K562 (cell line): Measurements from ENCODE around the gene PPA2. TPM values are rescaled to one million over a fixed set of nuclear protein-coding genes. Genes with fewer than 3 reads are reported as not detected.

Experiments used
- ATAC-seq: fragments of 200-7000 bp; cut with Tn5 transposase; 3 replicates; pipeline ENCODE4 v1.9.1; 2020; ENCODE audit warnings: moderate library complexity
- BruUV-seq: library from RNA; stranded (reverse); fragments of 400-500 nt; replicated peaks from 2 replicates; lab custom pipeline; 2021; lab: Mats Ljungman, UMichigan
- CTCF ChIA-PET: fragments of 300-600 bp; formaldehyde crosslinking; extraction: SDS; loops from one replicate; lab custom pipeline; 2021; ENCODE audit warnings: low intra/inter-chr PET ratio; lab: Yijun Ruan, JAX
- POLR2A ChIA-PET: fragments of 300-600, 350-650 bp; sonication (Branson Sonifier 250); formaldehyde crosslinking; extraction: SDS; loops from one replicate; lab custom pipeline; 2021; ENCODE audit warnings: antibody characterized with exemption, inconsistent platforms; lab: Yijun Ruan, JAX
- DNase-seq, 4 experiments: peaks; one replicate each; pipeline versions ENCODE4 v3.0.0 to v3.0.0-alpha.2; 2011 to 2018; ENCODE audit warnings: low spot score in 3 of 4, mixed read lengths in 3 of 4; ENCODE audit errors: extremely low read depth in 1 of 4
- FAIRE-seq: peaks from 2 replicates; lab custom pipeline; 2011; peaks lifted over from hg19 to GRCh38; lab: Jason Lieb, UNC
- H2AFZ ChIP-seq: 2 replicates; pipeline ENCODE4 v1.6.0; 2011; ENCODE audit warnings: low read depth, low read length, control low read depth, inconsistent platforms
- H3K27ac ChIP-seq: fragments of 200-600 bp; 3 replicates; pipeline ENCODE4 v1.8.0; 2011; ENCODE audit warnings: low read depth, mild to moderate bottlenecking, control low read depth, inconsistent platforms, low read length, moderate library complexity, mixed read lengths; ENCODE audit errors: extremely low read depth
- H3K27me3 ChIP-seq, 2 experiments: fragments of 300-600 bp in 1 of 2; 2 replicates in 1 of 2; 3 replicates in 1 of 2; pipeline versions ENCODE4 v1.6.0 to v1.8.0; 2011; ENCODE audit warnings: inconsistent platforms in 2 of 2, low read length in 2 of 2, mild to moderate bottlenecking in 1 of 2, mixed read lengths in 1 of 2, moderate library complexity in 1 of 2; ENCODE audit not compliant: control insufficient read depth in 2 of 2, insufficient read depth in 2 of 2
- H3K36me3 ChIP-seq: fragments of 300-600 bp; 3 replicates; pipeline ENCODE4 v1.8.0; 2011; ENCODE audit warnings: mild to moderate bottlenecking, low read length, inconsistent platforms; ENCODE audit not compliant: control insufficient read depth, insufficient read depth
- H3K4me1 ChIP-seq, 2 experiments: fragments of 200-600 bp in 1 of 2; replicated peaks in 1 of 2; 2 replicates in 1 of 2; 3 replicates in 1 of 2; pipeline versions ENCODE4 v1.5.1 to v1.8.0; 2011; ENCODE audit warnings: inconsistent platforms in 2 of 2, low read length in 2 of 2, mild to moderate bottlenecking in 1 of 2, mixed read lengths in 1 of 2, moderate library complexity in 1 of 2; ENCODE audit not compliant: control insufficient read depth in 2 of 2, insufficient read depth in 2 of 2
- H3K4me2 ChIP-seq: 2 replicates; pipeline ENCODE4 v1.6.1; 2011; ENCODE audit warnings: low read length, control low read depth, inconsistent platforms, mixed read lengths; ENCODE audit not compliant: insufficient read depth
- H3K4me3 ChIP-seq: fragments of 200-600 bp; sonication (generic), shearing (Covaris generic); 2 replicates; pipeline ENCODE4 v1.5.1; 2016; ENCODE audit warnings: control low read depth, inconsistent platforms
- H3K79me2 ChIP-seq: fragments of 200-600 bp; 3 replicates; pipeline ENCODE4 v1.8.0; 2011; ENCODE audit warnings: low read length, inconsistent platforms; ENCODE audit not compliant: control insufficient read depth, insufficient read depth
- H3K9ac ChIP-seq, 2 experiments: 2 replicates each; pipeline versions ENCODE4 v1.6.0 to v1.6.1; 2011; ENCODE audit warnings: low read depth in 2 of 2, low read length in 2 of 2, control low read depth in 1 of 2, inconsistent platforms in 1 of 2, mild to moderate bottlenecking in 1 of 2, mixed read lengths in 1 of 2; ENCODE audit not compliant: insufficient read depth in 1 of 2
- H3K9me1 ChIP-seq: one replicate; pipeline ENCODE4 v1.6.0; 2011; ENCODE audit warnings: inconsistent platforms, mild to moderate bottlenecking, low read length, moderate library complexity; ENCODE audit not compliant: control insufficient read depth, insufficient read depth
- H3K9me3 ChIP-seq: replicated peaks from 2 replicates; pipeline ENCODE4 v1.5.1; 2011; ENCODE audit warnings: low read depth, low read length, inconsistent platforms; ENCODE audit not compliant: control insufficient read depth, insufficient read depth
- H4K20me1 ChIP-seq: replicated peaks from 2 replicates; pipeline ENCODE4 v1.6.1; 2011; ENCODE audit warnings: low read length, inconsistent platforms, mixed read lengths; ENCODE audit not compliant: control insufficient read depth, insufficient read depth
- ATF1 ChIP-seq, 2 experiments: fragments of 450-650 bp in 1 of 2; IDR thresholded peaks; 2 replicates each; pipeline ENCODE4 v1.6.1; 2016; ENCODE audit warnings: missing compliant biosample characterization in 1 of 2, missing genetic modification characterization in 1 of 2
- COPS2 ChIP-seq: fragments of 450-650 bp; conservative IDR thresholded peaks from 2 replicates; pipeline ENCODE4 v1.6.1; 2016; ENCODE audit warnings: mild to moderate bottlenecking, moderate library complexity
- DIDO1 ChIP-seq: fragments of 450-650 bp; IDR thresholded peaks from 2 replicates; pipeline ENCODE4 v1.6.1; 2016; ENCODE audit warnings: low read depth, missing biosample characterization, missing genetic modification characterization
- DLX4 ChIP-seq: fragments of 250-450 bp; sonication (Bioruptor Pico); IDR thresholded peaks from 2 replicates; pipeline ENCODE4 v1.6.1; 2021; ENCODE audit warnings: mild to moderate bottlenecking
- ELF4 ChIP-seq: fragments of 450-650 bp; formaldehyde crosslinking; IDR thresholded peaks from 2 replicates; pipeline ENCODE4 v1.4.0; 2022; ENCODE audit warnings: missing genetic modification characterization
- ETS1 ChIP-seq: conservative IDR thresholded peaks from 2 replicates; pipeline ENCODE4 v1.6.1; 2011; ENCODE audit warnings: low read depth, mild to moderate bottlenecking, low read length; ENCODE audit not compliant: control insufficient read depth
- ETV6 ChIP-seq, 3 experiments: fragments of 150-350 bp in 1 of 3; sonication (generic) in 1 of 3; formaldehyde crosslinking in 1 of 3; IDR thresholded peaks; 2 replicates each; pipeline versions ENCODE4 v1.6.1 to v1.8.0; 2014 to 2022; ENCODE audit warnings: borderline replicate concordance in 2 of 3, low read depth in 2 of 3, antibody characterized with exemption in 1 of 3, low read length in 1 of 3, mild to moderate bottlenecking in 1 of 3, missing genetic modification reagents in 1 of 3
- GATAD2B ChIP-seq: fragments of 450-650 bp; IDR thresholded peaks from 2 replicates; pipeline ENCODE4 v1.6.1; 2017; ENCODE audit warnings: mild to moderate bottlenecking, borderline replicate concordance
- HNRNPK ChIP-seq: fragments of 200-400 bp; formaldehyde crosslinking; IDR thresholded peaks from one replicate; pipeline ENCODE4 v1.6.1; 2018; ENCODE audit warnings: mild to moderate bottlenecking, low read depth, low read length; ENCODE audit not compliant: poor library complexity, severe bottlenecking
- KAT2B ChIP-seq: IDR thresholded peaks from one replicate; pipeline ENCODE4 v1.6.1; 2012; ENCODE audit warnings: low read depth, mild to moderate bottlenecking, control low read depth, inconsistent platforms, low read length, moderate library complexity
- NCOA6 ChIP-seq: fragments of 450-650 bp; IDR thresholded peaks from 2 replicates; pipeline ENCODE4 v1.6.1; 2017; ENCODE audit warnings: mild to moderate bottlenecking
- RBM34 ChIP-seq: fragments of 200-400 bp; formaldehyde crosslinking; IDR thresholded peaks from 2 replicates; pipeline ENCODE4 v1.6.1; 2018; ENCODE audit warnings: low read length, borderline replicate concordance; ENCODE audit not compliant: insufficient read depth
- SP2 ChIP-seq: IDR thresholded peaks from 2 replicates; pipeline ENCODE4 v1.6.1; 2011; ENCODE audit warnings: mild to moderate bottlenecking, low read depth, low read length, moderate library complexity; ENCODE audit not compliant: poor library complexity, severe bottlenecking; ENCODE audit errors: extremely low read depth
- TEAD4 ChIP-seq, 2 experiments: sonication (generic) in 1 of 2; formaldehyde crosslinking in 1 of 2; IDR thresholded peaks; 2 replicates each; pipeline versions ENCODE4 v1.6.1 to v1.8.0; 2012 to 2022; ENCODE audit warnings: borderline replicate concordance in 1 of 2, inconsistent platforms in 1 of 2, low read length in 1 of 2, mild to moderate bottlenecking in 1 of 2, missing genetic modification reagents in 1 of 2
- ZBTB17 ChIP-seq: fragments of 450-650 bp; formaldehyde crosslinking; IDR thresholded peaks from 2 replicates; pipeline ENCODE4 v1.4.0; 2020; ENCODE audit warnings: mild to moderate bottlenecking
- ZNF436 ChIP-seq: fragments of 250-450, 450-650 bp; sonication (Bioruptor Pico); formaldehyde crosslinking; IDR thresholded peaks from 2 replicates; pipeline ENCODE4 v1.7.0; 2020; ENCODE audit warnings: mild to moderate bottlenecking
- ZNF57 ChIP-seq: fragments of 450-650 bp; formaldehyde crosslinking; IDR thresholded peaks from 2 replicates; pipeline ENCODE4 v1.4.0; 2020; ENCODE audit warnings: mild to moderate bottlenecking, moderate library complexity
- WGBS: fragments of 100-300 bp; shearing (Covaris generic); methylation state at CpG from one replicate; pipeline ENCODE4 v1.1.6; 2016; ENCODE audit warnings: low coverage, mixed read lengths; ENCODE audit not compliant: insufficient coverage; ENCODE audit errors: missing lambda C conversion rate; 5-methylcytosine and 5-hydroxymethylcytosine counted together
- in situ Hi-C: fragments of 300-500 bp; cut with MboI; formaldehyde crosslinking; loops from 4 replicates; pipeline ENCODE4 v1.15.0; 2018; ENCODE audit warnings: inconsistent platforms, mixed read lengths
- intact Hi-C: fragments of 100-400 bp; cut with micrococcal nuclease; formaldehyde crosslinking; loops from 2 replicates; pipeline ENCODE4 v1.14.2; 2022
- polyA plus RNA-seq, 8 experiments: library from polyadenylated mRNA; depleted of rRNA in 4 of 8; stranded (reverse) in 5 of 8; unstranded in 3 of 8; fragments of >200 nt; fragmentation: Nextera tagmentation in 2 of 8; fragmentation: Illumina TruSeq in 1 of 8; extraction: Ambion mirVana in 2 of 8; extraction: Trizol in 1 of 8; gene quantifications; 2 replicates each; pipeline versions ENCODE4 v1.2.1 to v1.2.3, GENCODE V29; 2011 to 2014; ENCODE audit warnings: inconsistent platforms in 1 of 8, missing spikeins in 1 of 8
- total RNA-seq, 7 experiments: library from RNA; depleted of rRNA in 6 of 7; stranded (reverse); fragments of >200 nt in 6 of 7; fragmentation: Illumina TruSeq in 2 of 7; extraction: Trizol in 2 of 7; gene quantifications; 2 replicates each; pipeline versions ENCODE4 v1.2.1 to v1.2.3, GENCODE V29; 2011 to 2021; ENCODE audit warnings: low replicate concordance in 1 of 7

PPA2 gene
- total and polyA plus RNA-seq, 9 of the 15 experiments (the other 6 are each of a cell fraction or from before 2014, with no cell fraction given), result 48.3 to 190 (median 109) TPM

- TF ChIP-seq ZBTB17 (CRISPR knock-in tag) (no peak), GATAD2B (no peak), TEAD4 (IDR thresholded peaks at IDR 0.05; ENCODE audit: low read length) (no peak), TEAD4 (CRISPR knock-in tag; IDR thresholded peaks at IDR 0.05; ENCODE audit: borderline replicate concordance) (no peak), RBM34 (no peak), ATF1 (CRISPR knock-in tag; IDR thresholded peaks at IDR 0.05) (no peak), ATF1 (tag; IDR thresholded peaks at IDR 0.05) (no peak)
Observed at GRCh38 chr4:105389167-105389566, 84.7 kb downstream of the PPA2 start (continued).

- FAIRE-seq, result no peak
- no peaks in the 10 kb centered on the region for H3K9me1 ChIP-seq
- TF ChIP-seq DLX4 (no peak), HNRNPK (no peak), SP2 (no peak), ZNF436 (CRISPR knock-in tag) (no peak), ZNF57 (CRISPR knock-in tag) (no peak), DIDO1 (no peak), ETV6 (IDR thresholded peaks at IDR 0.05; ENCODE audit: borderline replicate concordance in 1 of 2, low read depth in 2 of 2, low read length in 1 of 2) (no peak), ETV6 (CRISPR knock-in tag; IDR thresholded peaks at IDR 0.05; ENCODE audit: borderline replicate concordance) (no peak), COPS2 (no peak), KAT2B (no peak), ETS1 (no peak), NCOA6 (no peak), ELF4 (CRISPR knock-in tag) (no peak)
- TF ChIP-seq, all 486 proteins: peak for 0
- ATAC-seq, result no peak
- H3K9me3 ChIP-seq, result no peaks in the 10 kb centered on the region
- in situ Hi-C loops (no loop called here), intact Hi-C loops (no loop called here)
- no peak overlapping the region for H3K27ac ChIP-seq
- no peaks in the 10 kb centered on the region for H3K79me2 ChIP-seq
- no peaks in the 10 kb centered on the region for H4K20me1 ChIP-seq
- WGBS, result 97% methylated on average over 5 of the region's 5 CpGs
- no peak overlapping the region for H3K4me3 ChIP-seq
- no peak overlapping the region for H3K4me2 ChIP-seq
- H3K9ac ChIP-seq, result no peak overlapping the region
- CTCF ChIA-PET, result no interaction called here
- no peaks in the 10 kb centered on the region for H3K27me3 ChIP-seq
- POLR2A ChIA-PET, result interaction anchor here (1.1 kb wide), 1 partner anchor 11 kb away, joined by 3 read pairs; no protein-coding TSS in a partner anchor
- H3K4me1 ChIP-seq, result no peaks in the 10 kb centered on the region
- no peak for DNase-seq
- H2AFZ ChIP-seq, result no peak overlapping the region
- H3K36me3 ChIP-seq, result peaks cover 26% of the 10 kb centered on the region; the same call in 1 of the 3 replicates
- BruUV-seq, result no TSS peak
Observed at GRCh38 chr4:105387466-105387865, 86.4 kb downstream of the PPA2 start.
